ENCODE measurements around the gene COL9A2.

Gene COL9A2

GRCh38 chr1:40257313-40257687 lies 59.8 kb downstream of the COL9A2 start:
- DNase-seq = peak in 1 of 3 donors; percentile 40

GRCh38 chr1:40256401-40257084 lies 60.5 kb downstream of the COL9A2 start:
- no peak for DNase-seq

- no peak for DNase-seq
Observed at GRCh38 chr1:40255231-40255630, 61.9 kb downstream of the COL9A2 start.

- no peak for DNase-seq
Observed at GRCh38 chr1:40252601-40253000, 64.5 kb downstream of the COL9A2 start.

DNA sequence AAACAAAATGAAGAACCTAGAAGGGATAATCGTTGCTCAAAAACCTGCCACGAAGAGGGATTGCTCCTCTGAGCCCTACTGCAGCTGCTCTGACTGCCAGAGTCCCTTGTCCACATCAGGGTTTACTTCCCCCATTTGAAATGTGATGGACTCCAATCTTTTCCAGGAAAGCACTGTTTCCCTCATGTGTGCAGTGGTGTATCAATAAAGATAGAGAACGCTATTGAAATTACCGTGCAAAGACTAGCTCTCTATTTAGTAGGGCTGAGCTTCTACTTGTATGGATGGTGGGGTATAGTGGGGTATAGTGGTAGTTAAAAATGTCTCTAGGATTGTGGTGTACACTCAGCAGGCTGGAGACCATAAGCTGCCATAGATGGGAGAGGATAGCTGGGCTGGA lies 65.6 kb downstream of the COL9A2 start:
- DNase-seq = no peak
